Erythroblast (primary cell): ENCODE measurements around the gene ZP1.

ENCODE experiments used
- GATA1 ChIP-seq: IDR thresholded peaks from 2 replicates; pipeline ENCODE4 v1.6.1; 2011; ENCODE audit warnings: low read depth, mild to moderate bottlenecking, control low read depth, low read length, moderate library complexity
- POLR2A ChIP-seq: IDR thresholded peaks from 2 replicates; pipeline ENCODE4 v1.6.1; 2011; ENCODE audit warnings: mild to moderate bottlenecking, low read length

DNA sequence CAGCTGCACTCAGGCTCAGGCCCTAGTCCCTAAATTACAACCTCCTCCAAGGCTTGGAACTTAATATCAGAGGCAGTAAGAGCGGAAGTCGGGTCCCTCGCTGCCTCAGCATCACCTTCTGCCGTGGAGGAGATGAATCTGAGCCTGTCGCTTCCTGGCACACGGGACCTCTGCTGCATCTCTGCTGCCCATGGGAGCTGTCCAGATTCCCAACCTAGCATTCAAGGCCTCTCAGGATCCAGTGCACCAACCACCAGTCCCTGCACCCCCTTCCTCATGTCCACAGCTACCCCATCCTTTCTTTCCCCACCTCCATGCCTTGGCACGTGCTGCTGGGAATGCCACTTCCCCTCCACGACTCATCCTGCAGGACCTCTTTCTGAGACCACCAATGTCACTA, 9.1 kb upstream of the ZP1 start:
- TF ChIP-seq POLR2A: no peak
- TF ChIP-seq GATA1: no peak
